NCI-H146 treated with DMSO at 0.1 percent for 48 hours (cell line): ENCODE data around the gene KTN1.

Experiments used
- DNase-seq: peaks from one replicate; lab custom pipeline; 2025; ENCODE audit not compliant: unreplicated experiment; lab: John Stamatoyannopoulos, UW

KTN1 gene

DNA sequence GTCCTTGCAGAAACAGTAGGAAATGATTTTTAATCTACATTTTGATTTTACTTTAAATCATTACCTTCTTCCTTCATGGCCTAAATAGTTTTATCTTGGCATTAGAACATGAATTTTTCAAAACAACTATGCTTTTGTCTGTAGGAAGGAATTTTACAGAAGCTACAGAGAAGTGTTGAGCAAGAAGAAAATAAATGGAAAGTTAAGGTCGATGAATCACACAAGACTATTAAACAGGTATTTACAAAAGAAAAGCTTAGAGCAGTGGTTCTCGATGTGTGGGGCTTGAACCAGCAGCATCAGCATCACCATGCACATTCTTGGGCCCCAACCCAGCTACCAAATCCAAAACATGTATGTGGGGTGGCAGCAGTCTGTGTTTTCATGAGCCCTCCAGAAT, 91.6 kb downstream of the KTN1 start:
- DNase-seq: no peak

DNA sequence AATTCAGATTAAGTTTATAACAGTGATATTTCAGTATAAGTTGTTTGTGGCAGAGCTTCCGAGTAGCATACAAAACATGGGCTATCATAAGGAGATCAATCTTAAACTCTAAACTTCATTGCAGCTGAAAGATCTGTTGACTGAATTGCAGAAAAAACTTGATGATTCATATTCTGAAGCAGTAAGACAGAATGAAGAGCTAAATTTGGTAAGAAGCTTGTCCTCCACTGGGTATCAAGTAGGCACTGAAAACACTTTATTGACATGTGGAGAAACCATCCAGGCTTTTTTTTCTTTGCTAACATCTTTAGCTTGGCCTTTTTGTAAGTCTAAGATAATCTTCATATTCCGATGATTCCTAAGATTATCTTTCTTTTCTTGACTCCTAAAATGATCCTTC, 93.0 kb downstream of the KTN1 start:
- DNase-seq: no peak

DNA sequence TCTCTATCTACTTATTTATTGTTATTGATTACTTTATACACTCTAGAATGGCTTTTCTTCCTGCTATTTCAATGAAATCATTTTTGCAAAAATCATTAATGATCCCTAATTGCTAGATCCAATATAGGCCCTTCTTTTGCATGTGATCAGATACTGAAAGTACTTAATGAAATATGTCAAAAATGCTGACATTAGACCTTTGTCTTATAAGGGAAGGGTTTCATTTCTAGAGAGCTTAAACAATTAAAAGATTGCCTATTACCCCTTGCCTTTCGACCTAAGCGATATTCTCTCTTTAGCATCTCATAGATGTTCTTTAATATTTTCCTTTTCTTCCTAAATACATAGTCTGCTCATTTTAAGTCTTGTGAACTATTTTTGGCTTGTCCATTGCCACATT, 101.1 kb downstream of the KTN1 start:
- no peak for DNase-seq

DNA sequence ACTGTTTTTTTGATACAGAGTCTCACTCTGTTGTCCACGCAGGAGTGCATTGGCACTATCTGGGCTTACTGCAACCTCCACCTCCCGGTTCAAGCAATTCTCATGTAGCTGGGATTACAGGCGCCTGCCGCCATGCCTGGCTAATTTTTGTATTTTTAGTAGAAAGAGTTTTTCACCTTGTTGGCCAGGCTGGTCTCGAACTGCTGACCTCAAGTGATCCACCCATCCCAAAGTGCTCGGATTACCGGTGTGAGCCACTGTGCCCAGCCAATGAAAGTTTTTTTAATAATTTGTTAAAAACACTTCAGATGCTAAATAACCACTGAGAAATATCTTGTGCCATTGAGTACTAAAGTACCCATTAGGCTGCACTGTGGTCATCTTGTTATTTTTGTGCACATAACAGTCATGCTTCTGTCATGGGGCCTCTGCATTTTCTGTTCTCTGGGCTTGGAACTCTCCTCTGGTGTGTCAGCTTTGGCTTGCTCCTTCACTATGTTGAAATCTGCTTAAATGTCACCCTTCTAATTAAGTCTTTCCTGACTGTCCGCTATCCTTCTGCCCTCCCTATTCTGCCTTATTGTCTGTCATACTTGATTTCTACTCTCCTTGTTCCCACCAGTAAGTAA, 105.1 kb downstream of the KTN1 start:
- no peak for DNase-seq

DNA sequence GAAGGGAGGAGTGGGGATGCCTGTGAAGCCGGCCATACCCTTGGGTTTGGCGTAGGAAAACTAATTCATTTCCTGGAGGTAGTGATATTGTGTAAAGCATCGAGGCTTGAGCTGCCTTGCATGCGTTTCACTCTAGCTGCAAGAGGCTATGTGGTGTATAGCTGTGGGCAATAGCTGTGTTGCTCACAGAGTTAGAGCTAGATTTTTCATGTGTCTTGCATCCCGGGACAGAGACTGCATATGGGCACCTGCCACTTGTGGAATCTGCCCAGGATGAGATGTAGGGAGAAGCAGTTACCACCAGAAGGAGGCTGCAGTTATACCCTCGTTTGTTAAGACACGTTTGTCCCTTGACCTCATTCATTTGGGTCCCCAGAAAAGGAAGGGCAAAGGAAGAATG, 106.7 kb downstream of the KTN1 start:
- DNase-seq: no peak

DNA sequence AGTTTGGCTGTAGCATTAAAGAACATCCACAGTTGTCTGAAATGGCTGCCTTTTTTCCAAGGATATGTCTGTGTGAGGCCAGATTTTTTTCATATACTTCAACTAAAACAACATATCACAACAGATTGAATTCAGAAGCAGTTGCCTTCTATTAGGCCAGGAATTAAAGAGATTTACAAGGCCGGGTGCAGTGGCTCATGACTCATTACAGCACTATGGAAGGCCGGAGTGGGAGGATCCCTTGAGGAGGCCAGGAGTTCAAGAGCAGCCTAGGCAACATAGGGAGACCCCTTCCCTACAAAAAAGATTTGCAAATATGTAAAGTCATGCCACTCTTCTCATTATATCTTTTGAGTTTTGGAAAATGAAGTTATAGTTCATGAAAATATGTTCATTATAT, 108.6 kb downstream of the KTN1 start:
- no peak for DNase-seq

DNA sequence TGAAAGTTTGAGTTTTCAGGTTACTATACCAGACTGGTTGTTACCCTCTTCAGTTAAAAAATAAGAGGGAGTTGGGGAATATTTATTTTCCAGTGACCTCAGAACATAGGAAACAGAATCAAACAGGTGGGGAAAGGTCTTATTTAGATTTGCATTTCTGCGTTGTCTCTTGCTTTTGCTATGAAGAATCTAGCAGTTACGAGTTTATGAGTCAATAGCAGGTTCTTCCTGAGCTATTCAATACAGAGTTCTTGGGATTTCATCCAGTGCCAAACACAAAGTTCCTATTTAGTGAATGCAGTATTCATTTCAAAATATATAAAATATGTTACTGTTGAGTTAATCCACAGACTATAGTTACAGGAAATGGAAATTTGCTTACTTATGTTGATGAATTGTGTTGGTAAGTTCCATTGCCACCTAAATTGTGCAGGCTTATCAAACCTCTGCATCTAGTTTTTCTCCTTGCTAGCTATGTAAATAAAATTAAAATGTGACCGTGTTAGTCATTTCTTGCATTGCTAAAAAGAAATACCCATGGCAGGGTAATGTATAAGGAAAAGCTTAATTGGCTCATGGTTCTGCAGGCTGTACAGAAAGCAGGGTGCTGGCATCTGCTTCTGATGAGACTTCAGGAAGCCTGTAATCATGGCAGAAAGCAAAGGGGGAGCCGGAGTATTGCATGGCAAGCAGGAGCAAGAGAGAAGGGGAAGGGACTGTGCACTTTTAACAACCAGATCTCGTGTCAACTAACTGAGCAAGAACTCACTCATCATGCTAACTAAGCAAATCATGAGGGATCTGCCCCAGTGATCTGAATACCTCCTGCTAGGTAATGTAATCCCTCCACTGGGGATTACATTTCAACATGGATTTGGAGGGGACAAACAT, 110.2 kb downstream of the KTN1 start:
- no peak for DNase-seq

DNA sequence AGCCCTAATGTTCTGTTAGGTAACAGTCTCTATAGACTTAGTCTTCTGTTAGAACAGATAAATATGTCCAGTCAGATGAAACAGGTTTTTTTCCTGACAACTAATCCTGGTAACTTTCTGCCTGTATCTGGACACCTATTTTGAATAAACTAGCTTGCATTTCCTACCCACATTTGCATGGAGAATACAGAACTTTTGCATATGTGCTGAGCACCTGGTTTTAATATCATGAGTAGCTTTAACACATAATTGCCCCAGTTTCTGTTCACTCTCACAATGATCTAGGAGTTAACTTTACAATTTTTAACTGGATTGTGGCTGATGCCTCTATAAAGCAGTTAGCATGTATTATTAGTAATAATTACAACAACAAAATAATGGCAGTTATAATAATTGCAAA, 111.7 kb downstream of the KTN1 start:
- no peak for DNase-seq

DNA sequence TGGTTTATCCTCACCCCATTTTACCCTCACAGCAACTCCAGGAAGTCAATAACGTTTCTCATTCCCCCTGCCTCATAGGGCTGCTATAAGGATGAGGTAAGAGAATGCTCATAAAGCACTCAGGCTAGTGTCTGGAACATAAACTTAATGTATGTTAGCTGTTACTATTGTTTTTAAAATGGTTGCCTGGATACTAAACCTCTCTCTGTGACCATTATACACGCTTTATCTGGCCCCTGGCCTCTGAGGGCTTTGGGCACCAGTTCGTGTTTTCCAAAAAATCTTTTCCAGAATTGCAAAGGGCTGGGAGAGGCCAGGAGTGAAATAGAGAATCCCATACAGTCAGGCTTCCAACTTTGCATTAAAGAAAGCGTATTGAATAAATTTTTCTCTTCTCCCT, 113.9 kb downstream of the KTN1 start:
- DNase-seq: no peak

DNA sequence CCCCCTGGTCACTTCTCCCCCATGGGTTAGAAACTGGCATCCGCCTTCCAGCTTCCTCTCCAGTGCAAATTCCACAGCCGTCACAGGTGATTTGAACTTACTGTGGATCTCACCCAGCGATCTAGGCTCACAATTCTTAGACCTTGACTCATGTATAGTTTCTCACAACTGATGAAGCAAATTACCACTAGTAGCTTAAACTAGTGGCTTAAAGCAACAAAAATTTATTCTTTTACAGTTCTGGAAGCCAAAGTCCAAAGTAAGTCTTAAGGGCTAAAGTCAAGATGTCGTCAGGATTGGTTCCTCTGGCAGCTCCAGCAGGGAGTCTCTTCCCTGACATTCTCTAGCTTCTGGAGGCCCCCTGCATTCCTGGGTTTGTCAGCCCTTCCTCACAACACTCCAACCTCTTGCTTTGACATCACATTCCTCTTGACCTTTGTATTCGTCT, 117.4 kb downstream of the KTN1 start:
- no peak for DNase-seq

DNA sequence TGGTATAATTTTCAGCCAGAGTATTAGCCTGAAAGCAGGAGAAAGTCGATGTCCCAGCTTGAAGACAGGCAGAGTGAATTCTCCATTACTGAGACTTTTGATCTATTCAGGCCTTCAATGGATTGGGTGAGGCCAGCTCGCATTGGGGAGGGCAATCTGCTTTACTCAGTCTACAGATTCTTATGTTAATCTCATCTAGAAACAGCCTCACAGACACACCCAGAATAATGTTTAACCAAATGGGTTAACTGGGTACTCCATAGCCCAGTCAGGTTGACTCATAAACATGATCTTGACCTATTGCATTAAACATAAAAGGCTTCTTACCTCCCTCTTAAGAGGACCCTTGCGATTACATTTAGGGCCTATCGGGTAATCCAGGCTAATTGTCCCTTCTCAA, 118.0 kb downstream of the KTN1 start:
- no peak for DNase-seq

DNA sequence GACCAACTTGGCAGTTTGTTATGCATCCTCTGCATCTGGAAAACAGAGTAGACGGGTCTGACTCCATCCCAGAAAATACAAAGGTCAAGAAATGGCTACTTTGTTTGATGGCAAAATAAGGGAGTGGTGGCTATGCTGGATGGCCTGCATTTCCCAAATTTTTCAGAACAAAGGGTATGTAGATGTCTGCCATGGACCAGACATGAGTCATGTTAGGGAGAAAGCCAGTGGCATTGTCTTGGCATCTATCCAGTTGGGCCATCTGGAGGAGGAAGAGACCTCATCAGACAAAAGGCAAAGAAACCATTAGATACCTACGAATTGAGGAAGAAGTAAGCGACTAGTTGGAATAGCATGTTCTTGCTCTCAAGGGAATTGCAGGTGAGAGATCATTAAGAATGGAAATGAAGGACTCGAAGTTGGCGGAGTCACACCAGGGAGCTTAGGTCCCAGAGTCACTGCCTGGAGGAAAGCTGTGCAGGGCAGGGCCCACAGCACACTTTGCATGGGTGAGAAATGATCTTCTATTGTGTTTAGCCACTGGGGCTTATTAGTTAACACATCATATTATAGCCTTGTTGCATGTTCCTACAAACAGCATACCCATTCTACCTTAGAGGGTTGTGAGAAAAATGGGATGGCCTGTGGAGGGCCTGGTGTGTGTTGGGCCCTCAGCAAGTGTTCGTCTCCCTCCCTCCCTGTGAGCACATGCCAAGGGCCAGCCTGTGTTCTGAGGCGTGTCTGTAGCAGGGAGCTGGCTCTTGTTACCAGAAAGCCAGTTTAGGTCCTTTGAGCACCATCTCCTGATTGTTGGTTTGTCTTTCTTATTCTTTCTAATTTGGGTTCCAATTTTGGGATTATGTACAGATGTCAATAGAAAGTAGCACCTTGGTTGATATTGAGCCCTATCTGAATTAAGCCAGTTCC, 119.4 kb downstream of the KTN1 start:
- DNase-seq: no peak

DNA sequence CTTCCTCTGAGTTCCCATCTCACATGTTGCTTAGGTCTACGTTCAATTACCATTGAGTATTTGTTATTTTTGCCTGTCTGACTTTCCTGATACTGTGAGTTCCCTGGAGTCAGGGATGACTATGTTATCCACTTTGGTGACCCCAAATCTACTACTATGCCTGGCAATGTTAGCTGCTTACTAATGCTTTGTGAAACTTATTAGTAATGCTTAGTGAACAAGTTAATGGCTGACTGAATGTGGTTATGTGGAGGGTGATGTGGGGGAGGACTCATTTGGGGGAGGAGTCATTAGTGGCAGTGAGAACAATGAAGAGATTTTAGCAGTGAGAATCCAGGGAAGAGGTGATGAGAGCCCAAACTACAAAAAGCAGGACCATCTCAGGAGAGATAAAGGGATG, 121.6 kb downstream of the KTN1 start:
- DNase-seq: no peak

DNA sequence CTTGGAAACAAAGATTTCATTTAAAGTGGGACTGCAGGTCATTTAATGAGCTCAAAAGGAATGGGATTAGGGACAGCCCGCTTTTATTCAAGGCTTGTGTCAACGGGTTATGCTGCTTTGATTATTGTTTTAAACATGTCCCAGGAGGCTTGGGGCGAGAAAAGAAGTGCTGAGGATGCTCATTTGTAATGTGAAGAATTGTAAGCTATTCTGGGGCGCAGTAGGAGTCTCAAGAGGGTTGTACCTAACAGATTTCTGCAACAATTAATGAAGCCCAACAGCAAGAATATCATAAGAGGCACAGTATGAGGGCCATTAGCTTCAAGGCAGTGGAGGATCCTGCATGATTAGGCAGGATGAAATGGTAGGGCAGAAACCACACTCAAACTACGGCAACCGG, 122.5 kb downstream of the KTN1 start:
- DNase-seq: no peak

DNA sequence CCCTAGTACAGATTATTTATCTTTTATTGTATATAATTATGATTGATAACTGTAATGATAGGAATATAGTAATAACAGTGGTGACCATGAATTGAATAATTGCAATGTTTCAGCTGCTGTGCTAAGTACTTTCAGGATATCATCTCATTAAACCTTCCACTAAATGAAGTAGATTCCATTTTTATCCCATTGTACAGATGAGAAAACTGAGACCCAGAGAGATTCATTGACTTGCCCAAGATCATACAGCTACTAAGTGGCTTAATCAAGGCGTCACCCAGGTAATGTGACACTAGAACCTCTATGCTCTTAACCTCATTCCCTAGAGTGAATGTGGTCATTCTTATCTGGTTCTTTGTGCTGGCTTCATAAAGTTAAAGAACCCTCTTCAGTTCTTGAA, 124.6 kb downstream of the KTN1 start:
- no peak for DNase-seq

DNA sequence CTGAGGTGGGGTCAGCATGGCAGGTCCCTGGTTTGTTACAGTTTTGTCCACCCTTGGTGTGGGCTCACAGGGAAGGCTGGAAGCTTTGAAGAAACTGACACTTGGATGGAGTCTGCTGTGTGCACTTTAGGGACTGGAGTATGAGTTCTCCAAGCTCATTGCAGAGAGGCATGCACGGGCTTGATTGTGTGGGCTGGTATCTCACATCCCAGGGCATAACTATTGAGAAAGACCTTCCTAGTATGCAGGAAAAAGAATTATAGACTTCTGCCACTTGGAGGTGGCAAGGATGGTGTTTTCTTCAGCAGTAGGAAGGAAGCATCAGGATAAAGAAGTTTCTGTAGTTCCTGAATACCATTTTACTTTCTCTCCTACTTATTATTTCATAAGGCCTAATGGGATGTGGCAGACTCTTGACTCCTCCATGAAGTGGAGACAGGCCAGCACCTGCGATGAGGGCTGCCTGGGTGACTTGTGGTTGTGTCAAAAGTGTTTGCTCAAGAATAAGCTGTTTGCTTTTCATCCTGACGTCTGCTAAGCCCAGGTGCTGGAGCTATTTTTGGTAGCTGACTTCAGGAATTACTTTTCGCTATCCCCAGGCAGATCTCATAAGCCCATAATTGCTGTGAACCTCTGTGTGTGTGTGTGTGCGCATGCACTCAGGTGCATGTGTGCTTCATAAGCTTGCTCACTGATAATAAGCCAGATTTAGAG, 125.8 kb downstream of the KTN1 start:
- DNase-seq: peak; percentile 92

DNA sequence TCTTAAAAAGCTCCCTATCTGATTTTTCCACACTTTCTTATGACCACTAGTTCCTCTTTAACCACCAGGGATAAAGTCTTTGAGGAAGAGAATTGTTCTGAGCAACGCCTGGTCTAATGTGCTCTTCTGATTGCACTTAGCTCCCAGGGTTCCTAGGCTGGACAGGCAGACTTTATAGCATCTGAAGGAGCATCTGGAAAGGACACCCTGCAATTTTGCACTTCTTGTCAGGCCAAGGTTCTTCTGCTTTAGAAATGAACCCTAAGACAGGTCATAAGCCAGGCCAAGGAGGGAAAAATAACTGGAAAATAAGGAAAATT, 126.3 kb downstream of the KTN1 start:
- no peak for DNase-seq

DNA sequence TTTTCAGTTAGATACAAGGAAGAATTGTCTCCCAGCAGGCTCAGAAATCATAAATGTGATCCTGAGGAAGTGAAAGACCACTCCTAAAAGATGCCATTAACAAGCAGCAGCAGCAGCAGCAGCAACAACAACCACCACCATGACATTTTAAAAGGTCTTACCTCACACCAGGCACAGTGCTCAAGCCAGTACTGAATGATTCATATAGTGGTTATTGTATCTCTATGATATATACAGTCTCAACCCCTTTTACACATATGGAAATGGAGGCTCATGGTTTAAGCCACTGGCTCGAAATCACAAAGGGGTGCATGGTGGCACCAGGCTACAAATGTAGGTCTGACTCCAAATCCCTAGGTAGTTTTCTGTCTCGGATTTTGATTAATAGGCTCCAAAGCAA, 126.9 kb downstream of the KTN1 start:
- no peak for DNase-seq

DNA sequence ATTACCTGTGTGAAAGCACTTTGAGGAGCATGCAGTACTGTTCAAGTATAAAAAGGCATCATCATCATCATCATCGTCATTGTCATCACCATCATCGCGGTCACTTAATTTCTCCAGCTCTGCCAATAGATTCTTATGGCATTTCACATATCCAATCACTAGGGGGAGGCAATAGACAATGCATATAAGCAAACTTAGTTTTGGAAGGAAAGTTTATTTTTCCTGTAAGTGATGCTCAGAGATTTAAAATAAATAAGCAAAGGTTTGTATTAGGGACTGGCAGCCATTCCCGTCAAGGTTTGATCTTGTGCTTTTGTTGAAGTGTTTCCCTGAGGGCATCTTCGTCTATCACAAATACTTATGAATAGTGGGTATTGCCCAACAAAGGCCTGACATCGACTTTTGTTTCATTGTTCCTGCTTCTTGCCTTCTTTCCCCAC, 127.4 kb downstream of the KTN1 start:
- peak; percentile 12 for DNase-seq

DNA sequence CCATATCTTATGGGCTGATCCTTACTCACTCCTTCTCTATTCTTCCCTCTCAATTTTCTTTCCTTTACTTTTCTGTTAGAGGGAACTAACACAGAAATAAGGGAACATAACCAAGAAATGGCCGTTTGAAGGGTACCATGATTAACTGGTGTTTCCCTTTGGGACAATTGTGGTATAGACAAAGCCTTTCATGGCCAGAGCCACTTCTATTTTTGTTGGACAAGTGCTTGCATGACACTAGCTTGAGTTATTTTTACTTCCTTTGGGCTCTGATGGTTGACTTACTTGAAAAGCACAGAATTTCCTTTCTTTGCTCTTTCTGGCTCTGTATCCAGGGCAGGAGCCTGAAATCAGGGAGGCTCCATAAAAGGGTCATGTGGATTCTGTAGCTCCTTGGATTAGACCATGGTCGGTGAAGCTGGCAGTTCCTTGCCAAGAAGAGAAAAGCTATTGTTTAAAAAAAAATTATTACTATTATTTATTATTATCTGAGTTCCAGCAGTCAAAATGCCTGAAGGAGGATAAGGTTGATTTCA, 130.6 kb downstream of the KTN1 start:
- no peak for DNase-seq
